H1 (cell line): Measurements from ENCODE around the gene PPIP5K1. TPM values are rescaled to one million over a fixed set of nuclear protein-coding genes. Genes with fewer than 3 reads are reported as not detected.

Source experiments
- CTCF ChIA-PET: fragments of 300-600 bp; sonication (Branson Sonifier 250); formaldehyde crosslinking; loops from one replicate; lab custom pipeline; 2021; ENCODE audit not compliant: partially characterized antibody; lab: Charles Lee
- POLR2A ChIA-PET: fragments of 300-600 bp; sonication (Branson Sonifier 250); formaldehyde crosslinking; loops from one replicate; lab custom pipeline; 2021; ENCODE audit warnings: inconsistent platforms; ENCODE audit not compliant: partially characterized antibody; lab: Charles Lee
- DNase-seq, 2 experiments: peaks; one replicate each; pipeline versions ENCODE4 v3.0.0 to v3.0.0-alpha.2; 2010 to 2022; ENCODE audit warnings: low spot score in 2 of 2, low read depth in 1 of 2, mixed read lengths in 1 of 2
- FAIRE-seq: peaks from 2 replicates; lab custom pipeline; 2011; peaks lifted over from hg19 to GRCh38; lab: Jason Lieb, UNC
- H2AFZ ChIP-seq: 2 replicates; pipeline ENCODE4 v1.8.1; 2012; ENCODE audit warnings: low read length, inconsistent platforms
- H2AK5ac ChIP-seq: 2 replicates; pipeline ENCODE4 v1.6.1; 2013; ENCODE audit warnings: low read depth, low read length
- H2BK120ac ChIP-seq: replicated peaks from 2 replicates; pipeline ENCODE3; 2013; ENCODE audit warnings: low read depth, low read length, inconsistent platforms
- H2BK12ac ChIP-seq: 2 replicates; pipeline ENCODE4 v1.6.1; 2013; ENCODE audit warnings: low read depth, low read length
- H2BK15ac ChIP-seq: 2 replicates; pipeline ENCODE4 v1.6.1; 2013; ENCODE audit warnings: low read length
- H2BK20ac ChIP-seq: 2 replicates; pipeline ENCODE4 v1.6.1; 2013; ENCODE audit warnings: low read length
- H2BK5ac ChIP-seq: 2 replicates; pipeline ENCODE4 v1.6.1; 2013; ENCODE audit warnings: low read depth, low read length
- H3K14ac ChIP-seq: 2 replicates; pipeline ENCODE4 v1.6.1; 2013; ENCODE audit warnings: inconsistent platforms; ENCODE audit not compliant: insufficient read length
- H3K18ac ChIP-seq: 2 replicates; pipeline ENCODE4 v1.6.1; 2013; ENCODE audit warnings: low read length; ENCODE audit errors: extremely low read depth
- H3K23ac ChIP-seq: 2 replicates; pipeline ENCODE4 v1.6.1; 2013; ENCODE audit warnings: inconsistent platforms; ENCODE audit not compliant: insufficient read length
- H3K23me2 ChIP-seq: 2 replicates; pipeline ENCODE4 v1.6.1; 2013; ENCODE audit warnings: low read depth, low read length
- H3K27ac ChIP-seq: 2 replicates; pipeline ENCODE4 v1.6.1; 2011; ENCODE audit warnings: low read depth, low read length, inconsistent platforms
- H3K27me3 ChIP-seq, 4 experiments: replicated peaks in 1 of 4; 1 replicate in 1 of 4; 2 replicates in 3 of 4; pipeline versions ENCODE4 v1.6.1 to v1.8.1; 2011 to 2013; ENCODE audit warnings: low read length in 3 of 4, mild to moderate bottlenecking in 3 of 4, inconsistent platforms in 2 of 4, mixed read lengths in 2 of 4, moderate library complexity in 1 of 4; ENCODE audit not compliant: control insufficient read depth in 3 of 4, insufficient read depth in 3 of 4; ENCODE audit errors: extremely low read depth in 1 of 4
- H3K36me3 ChIP-seq, 4 experiments: 2 replicates each; pipeline versions ENCODE4 v1.6.1 to v1.8.1; 2011 to 2013; ENCODE audit warnings: mild to moderate bottlenecking in 4 of 4, low read length in 3 of 4, moderate library complexity in 2 of 4, control low read depth in 1 of 4, inconsistent platforms in 1 of 4; ENCODE audit not compliant: insufficient read depth in 4 of 4, control insufficient read depth in 2 of 4
- H3K4ac ChIP-seq: replicated peaks from 2 replicates; pipeline ENCODE3; 2013; ENCODE audit warnings: low read length, low read depth, mixed read lengths, inconsistent platforms; ENCODE audit not compliant: insufficient read length
- H3K4me1 ChIP-seq, 4 experiments: replicated peaks in 1 of 4; 1 replicate in 1 of 4; 2 replicates in 3 of 4; pipeline versions ENCODE4 v1.6.1 to v1.8.1; 2011 to 2013; ENCODE audit warnings: low read length in 3 of 4, inconsistent platforms in 2 of 4, mixed read lengths in 1 of 4; ENCODE audit not compliant: insufficient read depth in 4 of 4, control insufficient read depth in 3 of 4
- H3K4me2 ChIP-seq, 2 experiments: 2 replicates each; pipeline versions ENCODE4 v1.6.1 to v1.8.1; 2011 to 2013; ENCODE audit warnings: low read depth in 2 of 2, low read length in 2 of 2, control low read depth in 1 of 2, inconsistent platforms in 1 of 2, mild to moderate bottlenecking in 1 of 2; ENCODE audit not compliant: insufficient read depth in 1 of 2
- H3K4me3 ChIP-seq, 4 experiments: fragments of 200-600, 300-600 bp in 1 of 4; sonication (generic), shearing (Covaris generic), sonication (Bioruptor Twin) in 1 of 4; 2 replicates each; pipeline versions ENCODE4 v1.5.1 to v1.8.1; 2011 to 2016; ENCODE audit warnings: low read length in 4 of 4, low read depth in 3 of 4, control low read depth in 2 of 4, inconsistent platforms in 2 of 4, mild to moderate bottlenecking in 2 of 4, mixed read lengths in 1 of 4, moderate library complexity in 1 of 4; ENCODE audit not compliant: insufficient read depth in 2 of 4; ENCODE audit errors: extremely low read depth in 1 of 4
- H3K56ac ChIP-seq: replicated peaks from 2 replicates; pipeline ENCODE3; 2013; ENCODE audit warnings: low read depth, mild to moderate bottlenecking, mixed read lengths, low read length, inconsistent platforms; ENCODE audit not compliant: insufficient read length
- H3K79me1 ChIP-seq: 2 replicates; pipeline ENCODE4 v1.6.1; 2013; ENCODE audit warnings: low read depth, low read length, control low read depth
- H3K79me2 ChIP-seq, 2 experiments: 2 replicates each; pipeline versions ENCODE4 v1.6.1 to v1.8.1; 2012 to 2013; ENCODE audit warnings: low read length in 2 of 2, mild to moderate bottlenecking in 2 of 2, inconsistent platforms in 1 of 2; ENCODE audit not compliant: insufficient read depth in 2 of 2, control insufficient read depth in 1 of 2
- H3K9ac ChIP-seq, 4 experiments: replicated peaks in 1 of 4; 1 replicate in 1 of 4; 2 replicates in 3 of 4; pipeline versions ENCODE4 v1.6.1 to v1.8.1; 2011 to 2013; ENCODE audit warnings: low read depth in 3 of 4, low read length in 3 of 4, control low read depth in 2 of 4, mild to moderate bottlenecking in 2 of 4, moderate library complexity in 2 of 4, inconsistent platforms in 1 of 4; ENCODE audit errors: extremely low read depth in 1 of 4
- H3K9me3 ChIP-seq, 2 experiments: 2 replicates each; pipeline versions ENCODE4 v1.6.1 to v1.8.1; 2012 to 2013; ENCODE audit warnings: mild to moderate bottlenecking in 2 of 2, moderate library complexity in 2 of 2, control low read depth in 1 of 2, inconsistent platforms in 1 of 2, low read depth in 1 of 2, low read length in 1 of 2, mixed read lengths in 1 of 2; ENCODE audit not compliant: insufficient read depth in 2 of 2
- H4K20me1 ChIP-seq, 2 experiments: replicated peaks in 1 of 2; 2 replicates each; pipeline versions ENCODE3 to v1.8.1; 2011 to 2013; ENCODE audit warnings: inconsistent platforms in 2 of 2, low read length in 2 of 2, mild to moderate bottlenecking in 1 of 2; ENCODE audit not compliant: insufficient read depth in 2 of 2, control insufficient read depth in 1 of 2
- H4K5ac ChIP-seq: 2 replicates; pipeline ENCODE4 v1.6.1; 2013; ENCODE audit warnings: low read length, low read depth, mixed read lengths, inconsistent platforms; ENCODE audit not compliant: insufficient read length
- H4K8ac ChIP-seq: 2 replicates; pipeline ENCODE4 v1.8.0; 2013; ENCODE audit warnings: mild to moderate bottlenecking, moderate library complexity, low read length, inconsistent platforms; ENCODE audit not compliant: insufficient read depth; ENCODE audit errors: extremely low read depth
- H4K91ac ChIP-seq: replicated peaks from 2 replicates; pipeline ENCODE3; 2013; ENCODE audit warnings: low read length, mixed read lengths, inconsistent platforms; ENCODE audit not compliant: insufficient read length
- ASH2L ChIP-seq: fragments of 200-600, 300-600 bp; sonication (generic); IDR thresholded peaks from one replicate; pipeline ENCODE4 v1.7.1; 2017; ENCODE audit warnings: low read length
- EP300 ChIP-seq, 2 experiments: IDR thresholded peaks; 1 replicate in 1 of 2; 2 replicates in 1 of 2; pipeline ENCODE4 v1.6.1; 2011 to 2012; ENCODE audit warnings: low read depth in 2 of 2, low read length in 2 of 2, mild to moderate bottlenecking in 2 of 2, borderline replicate concordance in 1 of 2, inconsistent platforms in 1 of 2, moderate library complexity in 1 of 2
- HDAC2 ChIP-seq, 2 experiments: fragments of 300-600 bp in 1 of 2; sonication (generic) in 1 of 2; IDR thresholded peaks; 2 replicates each; pipeline ENCODE4 v1.6.1; 2011 to 2012; ENCODE audit warnings: low read depth in 2 of 2, low read length in 2 of 2, mild to moderate bottlenecking in 2 of 2, moderate library complexity in 2 of 2, borderline replicate concordance in 1 of 2, inconsistent platforms in 1 of 2
- RXRA ChIP-seq: IDR thresholded peaks from 2 replicates; pipeline ENCODE4 v1.6.1; 2011; ENCODE audit warnings: low read depth, mild to moderate bottlenecking, low read length, moderate library complexity; ENCODE audit not compliant: insufficient read depth
- SUZ12 ChIP-seq: fragments of 200-600 bp; sonication (generic); IDR thresholded peaks from 2 replicates; pipeline ENCODE4 v1.6.1; 2012; ENCODE audit warnings: mild to moderate bottlenecking, inconsistent platforms, low read length, moderate library complexity, mixed read lengths
- USF2 ChIP-seq: IDR thresholded peaks from 2 replicates; pipeline ENCODE4 v1.6.1; 2011; ENCODE audit warnings: low read length, improper control_type of control experiment
- WGBS, 2 experiments: shearing (Covaris generic) in 1 of 2; methylation state at CpG; one replicate each; pipeline versions ENCODE4 v1.1.6 to v1.1.7; 2013 to 2015; ENCODE audit warnings: low lambda C conversion rate in 2 of 2, mixed read lengths in 2 of 2, inconsistent platforms in 1 of 2, low coverage in 1 of 2, missing lambda C conversion rate in 1 of 2; ENCODE audit not compliant: insufficient replicate concordance in 2 of 2, insufficient coverage in 1 of 2, insufficient read length in 1 of 2; ENCODE audit errors: extremely low coverage in 1 of 2, missing lambda C conversion rate in 1 of 2; 5-methylcytosine and 5-hydroxymethylcytosine counted together
- polyA plus RNA-seq, 7 experiments: library from polyadenylated mRNA; depleted of rRNA in 3 of 7; stranded (reverse) in 5 of 7; unstranded in 2 of 7; fragments of >200 nt in 5 of 7; fragments of 200-250 nt in 2 of 7; gene quantifications; 1 replicate in 5 of 7; 2 replicates in 1 of 7; 4 replicates in 1 of 7; pipeline versions ENCODE4 v1.2.1 to v1.2.3, GENCODE V29; 2011 to 2013; ENCODE audit warnings: missing spikeins in 2 of 7, mixed read lengths in 2 of 7
- total RNA-seq: library from RNA; stranded (reverse); fragmentation: NEBNext Ultra II Directional; extraction: Animal tissue kit (Norgen Biotek cat#: 25700); gene quantifications from 2 replicates; pipeline ENCODE4 v1.2.1, GENCODE V29; 2021

PPIP5K1 gene
- total and polyA plus RNA-seq, 2 of the 8 experiments (the other 6 are each of a cell fraction or from before 2014, with no cell fraction given) = 18.8 to 22.7 TPM

- Histone ChIP-seq H3K4me3 (no peak overlapping the region), H3K14ac (no peak overlapping the region), H3K23ac (no peak overlapping the region), H3K79me1 (no peaks in the 10 kb centered on the region), H3K4me2 (no peak overlapping the region), H2AK5ac (no peak overlapping the region), H3K9ac (no peak overlapping the region), H2BK5ac (no peak overlapping the region), H3K9me3 (no peaks in the 10 kb centered on the region), H4K20me1 (no peaks in the 10 kb centered on the region), H2BK12ac (no peak overlapping the region), H3K23me2 (no peaks in the 10 kb centered on the region), H3K56ac (no peak overlapping the region), H3K27me3 (no peaks in the 10 kb centered on the region), H4K5ac (no peak overlapping the region), H2AFZ (no peak overlapping the region), H3K18ac (no peak overlapping the region), H4K8ac (no peak overlapping the region), H3K27ac (no peak overlapping the region), H4K91ac (no peak overlapping the region), H3K79me2 (no peaks in the 10 kb centered on the region), H2BK20ac (no peak overlapping the region), H3K36me3 (no peaks in the 10 kb centered on the region; a peak in 1 of 8 replicates), H2BK120ac (no peak overlapping the region), H3K4ac (no peak overlapping the region), H3K4me1 (no peaks in the 10 kb centered on the region), H2BK15ac (no peak overlapping the region)
- no peak for FAIRE-seq
- 89% methylated on average over 2 of the region's 2 CpGs; no CpG with 5 or more reads in 1 of the 2 experiments for WGBS, 2 experiments
- DNase-seq = no peak
- ChIA-PET POLR2A (no interaction called here), CTCF (no interaction called here)
- no peak for TF ChIP-seq HDAC2 (IDR thresholded peaks at IDR 0.05; ENCODE audit: borderline replicate concordance in 1 of 2, low read depth in 2 of 2, low read length in 2 of 2)
- no peak for TF ChIP-seq RXRA
- TF ChIP-seq USF2 = no peak
- no peak for TF ChIP-seq EP300 (IDR thresholded peaks at IDR 0.05; ENCODE audit: borderline replicate concordance in 1 of 2, low read depth in 2 of 2, low read length in 2 of 2)
- TF ChIP-seq ASH2L = no peak
- no peak for TF ChIP-seq SUZ12
These were observed 42.5 kb downstream of the PPIP5K1 start for GRCh38 chr15:43547539-43547938.
